ENCODE measurements around the gene PRAMEF9.
"Not testable (repeated sequence)": the region's sequence is repeated elsewhere in the genome, so short reads cannot be mapped to it uniquely, and the experiment has no call there.

Gene PRAMEF9

DNA sequence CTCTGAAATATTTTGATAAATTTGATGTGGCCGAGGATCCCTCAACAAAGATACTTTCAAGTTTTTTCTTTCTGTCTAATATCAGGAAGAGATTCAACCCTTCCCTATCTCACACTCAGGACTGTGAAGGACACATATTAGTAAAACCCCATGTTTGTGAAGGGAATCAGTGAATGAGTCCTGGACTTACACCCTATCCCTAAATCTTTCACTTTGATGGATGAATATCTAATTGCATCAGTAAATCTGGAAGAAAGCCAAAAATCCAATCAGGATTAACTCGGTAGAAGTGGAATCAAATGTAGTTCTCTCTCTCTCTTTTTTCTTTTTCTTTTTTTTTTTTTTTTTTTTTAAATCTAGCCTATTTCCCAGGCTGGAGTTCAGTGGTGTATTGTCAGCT is at the start of gene PRAMEF9:
PRAMEF9 (plus strand) TSS at position 301 of the 400 bp plus-strand sequence. CDS start 3,433 bp downstream, outside the sequence.
- not testable (repeated sequence) for DNase-seq

DNA sequence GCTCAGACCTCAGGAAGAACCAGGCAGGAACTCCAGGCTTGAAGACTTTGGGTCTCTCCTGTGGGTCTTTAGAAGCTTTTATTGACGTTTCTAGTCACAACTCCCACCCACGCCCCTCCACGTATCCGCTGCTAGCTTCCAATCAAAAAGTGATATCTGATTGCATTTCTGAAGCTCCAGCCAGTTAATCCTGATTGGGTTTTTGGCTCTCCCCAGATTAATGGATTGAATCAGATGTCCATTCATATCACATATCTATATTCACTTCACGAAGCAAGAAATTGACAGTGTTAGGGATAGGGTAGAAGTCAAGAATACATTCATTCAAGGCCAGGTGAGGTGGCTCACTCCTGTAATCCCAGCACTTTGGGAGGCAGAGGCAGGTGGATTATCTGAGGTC is 15.7 kb upstream of the PRAMEF9 start, which contains the start of gene PRAMEF26:
PRAMEF26 (minus strand) TSS at position 101 of the 400 bp plus-strand sequence. CDS start 2,914 bp downstream, outside the sequence.
- DNase-seq, result not testable (repeated sequence)

DNA sequence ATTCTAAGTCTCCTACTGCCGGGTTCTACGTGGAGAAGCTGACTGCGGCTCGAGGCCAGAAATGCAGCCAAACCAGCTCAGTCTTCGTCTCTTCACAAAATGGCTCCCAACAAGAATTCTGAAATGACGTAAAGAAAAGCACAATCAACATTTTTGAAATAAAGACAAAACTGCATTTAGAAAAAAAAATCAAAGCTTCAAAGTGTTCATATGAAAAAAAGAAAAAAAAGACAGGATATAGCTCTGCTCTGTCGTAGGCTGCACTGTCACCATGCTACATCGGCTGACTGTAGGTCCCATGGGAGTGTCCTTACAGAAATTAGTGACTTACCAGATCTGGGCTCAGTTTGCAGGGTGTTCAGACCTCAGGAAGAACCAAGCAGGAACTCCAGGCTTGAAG is 6.1 kb upstream of the PRAMEF9 start, which contains the start of gene HNRNPCL4:
HNRNPCL4 (minus strand) TSS at position 101 of the 400 bp plus-strand sequence. CDS start 164 bp downstream, outside the sequence.
- DNase-seq, result not testable (repeated sequence)

DNA sequence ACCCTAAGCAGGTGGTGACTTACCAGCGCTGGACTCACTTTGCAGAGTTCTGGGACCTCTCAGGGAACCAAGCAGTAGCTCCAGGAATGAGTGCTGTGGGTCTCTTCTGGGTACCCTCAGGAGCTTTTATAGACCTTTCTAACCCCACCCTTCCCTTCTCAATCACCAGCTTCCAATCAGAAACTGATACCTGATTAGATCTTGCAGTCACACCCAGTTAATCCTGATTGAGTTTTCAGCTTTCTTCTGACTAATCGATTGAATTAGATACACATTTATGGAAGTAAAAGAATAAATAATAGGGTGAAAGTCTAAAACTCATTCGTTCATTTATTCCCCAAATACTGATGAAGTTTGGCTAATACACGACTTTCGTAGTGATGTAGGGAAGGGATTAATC is 29.7 kb downstream of the PRAMEF9 start, which contains the start of gene PRAMEF13:
PRAMEF13 (minus strand) TSS at position 101 of the 400 bp plus-strand sequence. CDS start 1,820 bp downstream, outside the sequence.
- DNase-seq, result not testable (repeated sequence)

DNA sequence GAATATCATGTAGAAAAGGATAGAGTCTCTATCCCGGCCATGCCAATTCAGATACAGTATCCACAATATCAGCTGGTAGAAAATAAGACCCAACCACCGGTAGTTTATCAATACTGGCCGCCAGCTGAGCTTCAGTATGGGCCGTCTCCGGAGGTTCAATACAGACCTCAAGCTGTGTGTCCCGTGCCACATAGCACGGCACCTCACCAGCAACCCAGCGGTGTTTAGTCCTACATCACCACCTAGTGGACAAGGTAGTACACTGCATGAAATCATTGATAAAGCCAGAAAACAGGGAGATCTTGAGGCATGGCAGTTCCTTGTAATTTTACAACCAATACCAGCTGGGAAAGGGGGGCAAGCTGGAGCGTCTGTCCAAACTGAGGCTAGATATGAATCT is 37.1 kb downstream of the PRAMEF9 start:
- DNase-seq, result not testable (repeated sequence)

DNA sequence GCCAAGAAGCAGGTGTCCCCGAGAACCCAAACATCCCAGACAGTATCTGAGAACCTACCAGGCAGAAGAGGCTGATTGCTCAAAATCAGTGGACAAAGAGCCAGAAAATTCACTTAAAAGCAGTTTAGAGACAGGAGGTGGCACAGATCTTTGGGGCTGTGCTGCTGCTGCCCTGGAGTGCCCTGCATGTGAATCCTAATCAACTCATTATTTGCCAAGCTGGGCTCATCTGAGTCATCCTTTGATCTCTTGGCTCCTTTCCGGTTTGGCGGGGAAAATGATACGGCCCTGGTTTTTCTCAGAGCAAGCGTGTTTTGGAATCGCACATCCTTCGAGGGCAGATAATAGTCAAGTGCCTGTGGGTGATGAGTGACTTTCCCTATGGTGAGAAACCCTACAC is 45.0 kb downstream of the PRAMEF9 start:
- DNase-seq, result not testable (repeated sequence)

DNA sequence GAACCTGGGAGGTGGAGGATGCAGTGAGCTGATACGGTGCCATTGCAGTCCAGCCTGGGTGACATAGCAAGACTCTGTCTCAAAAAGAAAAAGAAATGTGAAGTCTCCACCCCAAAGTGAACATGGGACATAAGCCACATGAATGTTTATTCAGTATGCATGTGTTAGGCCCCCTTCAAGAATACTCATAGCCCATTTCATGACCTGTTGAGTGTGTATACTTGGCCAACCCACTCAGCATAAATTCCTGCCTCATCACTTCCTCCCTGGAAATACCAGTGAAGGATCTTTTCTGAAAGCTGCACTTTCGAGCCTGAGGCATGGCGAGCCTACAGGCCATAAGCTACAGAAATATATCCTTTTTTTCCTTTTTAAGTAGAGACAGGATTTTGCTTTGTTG is 47.6 kb downstream of the PRAMEF9 start:
- DNase-seq, result not testable (repeated sequence)

DNA sequence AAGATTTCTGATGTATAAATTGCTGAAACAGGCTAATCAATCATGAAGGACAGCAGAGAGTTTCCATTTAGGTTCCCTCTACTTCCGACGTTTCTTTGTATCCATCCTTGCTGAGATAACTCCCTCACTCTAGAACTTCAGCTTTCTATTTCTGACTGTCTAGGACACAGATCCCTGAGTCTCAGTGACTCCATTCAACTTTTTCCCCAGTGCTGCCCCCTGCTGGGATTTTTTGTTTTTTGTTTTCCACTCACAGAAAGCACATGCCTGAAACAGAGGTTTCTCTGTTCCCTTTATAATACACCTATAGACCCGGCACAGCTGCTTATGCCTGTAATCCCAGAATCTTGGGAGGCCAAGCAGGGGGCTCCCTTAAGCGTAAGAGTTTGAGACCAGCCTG is 51.1 kb downstream of the PRAMEF9 start:
- not testable (repeated sequence) for DNase-seq

DNA sequence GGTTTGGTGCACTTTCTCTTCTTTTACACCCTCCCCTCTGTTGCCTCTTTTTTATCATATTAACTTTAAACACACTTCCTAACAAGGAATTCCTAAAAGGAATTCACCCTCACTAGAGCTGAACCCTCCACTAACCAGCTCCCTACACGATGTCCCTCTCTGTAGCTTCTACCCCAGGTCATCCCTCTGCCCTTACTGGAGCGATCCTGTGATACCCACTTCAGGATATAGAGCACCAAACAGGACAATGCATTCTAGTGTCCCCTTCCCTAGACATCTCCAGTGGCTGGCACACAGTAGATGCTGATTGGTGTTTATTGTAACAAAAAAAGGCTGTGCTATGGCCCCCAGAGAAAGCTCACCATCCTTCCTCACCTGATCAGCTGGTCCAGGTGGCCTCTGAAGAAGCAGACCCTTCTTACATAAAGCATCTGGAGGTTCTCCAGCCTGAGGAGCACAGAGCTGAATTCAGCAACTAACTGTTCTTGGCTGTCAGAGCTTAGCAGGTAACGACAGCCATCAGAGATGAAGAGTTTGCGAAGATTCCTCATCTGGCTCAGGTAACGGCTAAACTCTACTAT is 52.9 kb downstream of the PRAMEF9 start:
- DNase-seq, result no peak

DNA sequence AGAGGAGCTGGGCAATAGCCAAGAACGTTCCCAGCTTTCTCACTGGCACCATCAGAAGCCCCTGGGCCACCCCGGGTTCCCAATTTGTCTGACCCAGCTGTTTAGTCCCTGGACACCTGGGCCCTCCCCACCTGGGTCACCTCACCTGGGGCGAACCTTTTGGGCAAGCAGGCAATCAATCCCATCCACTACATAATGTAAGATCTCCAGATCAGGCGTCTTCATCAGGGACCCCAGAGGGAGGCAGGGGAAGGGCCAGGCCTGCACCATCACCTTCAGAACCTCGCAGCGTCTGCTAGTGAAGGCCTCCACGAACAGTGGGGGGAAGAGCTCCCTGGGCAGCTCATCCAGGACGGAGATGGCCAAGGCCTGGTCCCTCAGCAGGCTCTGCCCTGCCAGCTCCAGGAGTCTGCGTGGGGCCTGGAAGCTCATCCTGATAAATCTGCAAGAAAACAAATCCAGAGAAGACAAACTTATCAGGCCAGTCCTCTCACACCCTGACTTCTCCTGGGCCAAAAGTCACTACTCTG is 54.1 kb downstream of the PRAMEF9 start, which contains the start of gene PRAMEF18:
PRAMEF18 (minus strand) TSS at position 480 of the 530 bp plus-strand sequence; CDS start at position 432, 48 bp downstream.
- not testable (repeated sequence) for DNase-seq

DNA sequence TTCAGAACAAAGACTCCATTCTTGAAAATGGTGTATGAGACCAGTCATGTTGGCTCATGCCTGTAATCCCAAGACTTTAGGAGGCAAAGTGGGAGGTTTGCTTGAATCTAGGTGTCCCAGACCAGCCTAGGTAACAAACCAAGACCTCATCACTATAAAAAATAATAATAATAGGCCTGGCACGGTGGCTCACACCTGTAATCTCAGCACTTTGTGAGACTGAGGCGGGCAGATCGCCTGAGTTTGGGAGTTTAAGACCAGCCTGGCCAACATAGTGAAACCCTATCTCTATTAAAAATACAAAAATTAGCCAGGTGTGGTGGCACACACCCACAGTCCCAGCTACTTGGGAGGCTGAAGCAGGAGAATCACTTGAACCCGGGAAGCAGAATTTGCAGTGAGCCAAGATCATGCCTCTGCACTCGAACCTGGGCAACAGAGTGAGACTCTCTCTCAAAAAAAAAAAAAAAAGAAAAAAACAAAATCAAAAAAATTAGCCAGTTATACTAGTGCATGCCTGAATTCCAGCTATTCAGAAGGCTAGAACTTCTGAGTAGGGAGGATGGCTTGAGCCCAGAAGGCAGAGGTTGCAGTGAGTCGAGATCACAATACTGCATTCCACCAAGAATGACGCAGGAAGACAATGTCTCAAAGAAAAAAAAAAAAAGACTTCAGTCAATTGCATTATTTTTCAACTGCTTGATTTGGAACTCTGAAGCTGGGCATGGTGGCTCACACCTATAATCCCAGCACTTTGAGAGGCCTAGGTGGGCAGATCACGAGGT is 55.8 kb downstream of the PRAMEF9 start:
- not testable (repeated sequence) for DNase-seq

DNA sequence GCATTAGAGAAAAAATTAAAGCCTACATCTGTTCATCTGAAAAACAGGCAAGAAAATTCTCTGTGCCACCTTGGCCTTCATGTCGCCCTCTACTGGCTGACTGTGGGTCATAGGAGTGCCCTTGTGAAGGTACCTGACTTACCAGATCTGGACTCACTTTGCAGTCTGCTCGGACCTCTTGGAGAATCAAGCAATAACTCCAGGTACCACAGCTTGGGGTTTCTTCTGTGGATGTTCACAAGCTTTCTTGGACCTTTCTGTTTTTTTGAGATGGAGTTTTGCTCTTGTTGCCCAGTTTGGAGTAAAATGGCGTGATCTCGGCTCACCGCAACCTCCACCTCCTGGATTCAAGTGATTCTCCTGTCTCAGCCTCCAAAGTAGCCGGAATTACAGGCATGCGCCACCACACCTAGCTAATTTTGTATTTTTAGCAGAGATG is 56.7 kb downstream of the PRAMEF9 start:
- peak; percentile 56 for DNase-seq
